Mononuclear cell (primary cell): ENCODE results near the gene CADPS2. TPM values are rescaled to one million over a fixed set of nuclear protein-coding genes. Genes with fewer than 3 reads are reported as not detected.

Experiments used
- H3K27me3 ChIP-seq: 2 replicates; pipeline ENCODE4 v1.6.0; 2011; ENCODE audit warnings: low read length, control low read depth; ENCODE audit not compliant: insufficient read depth
- H3K4me1 ChIP-seq: 2 replicates; pipeline ENCODE4 v1.5.1; 2011; ENCODE audit warnings: mild to moderate bottlenecking, low read length, control low read depth; ENCODE audit not compliant: insufficient read depth
- H3K4me3 ChIP-seq: 2 replicates; pipeline ENCODE4 v1.5.1; 2011; ENCODE audit warnings: mild to moderate bottlenecking, low read length, moderate library complexity
- H3K9me3 ChIP-seq: 2 replicates; pipeline ENCODE4 v1.5.1; 2011; ENCODE audit warnings: low read depth, mild to moderate bottlenecking, control low read depth, low read length
- total RNA-seq: library from RNA; depleted of rRNA; stranded (reverse); fragments of >200 nt; gene quantifications from one replicate; pipeline ENCODE4 v1.2.3, GENCODE V29; 2012

Gene CADPS2
- total RNA-seq, 1 donor: not detected

DNA sequence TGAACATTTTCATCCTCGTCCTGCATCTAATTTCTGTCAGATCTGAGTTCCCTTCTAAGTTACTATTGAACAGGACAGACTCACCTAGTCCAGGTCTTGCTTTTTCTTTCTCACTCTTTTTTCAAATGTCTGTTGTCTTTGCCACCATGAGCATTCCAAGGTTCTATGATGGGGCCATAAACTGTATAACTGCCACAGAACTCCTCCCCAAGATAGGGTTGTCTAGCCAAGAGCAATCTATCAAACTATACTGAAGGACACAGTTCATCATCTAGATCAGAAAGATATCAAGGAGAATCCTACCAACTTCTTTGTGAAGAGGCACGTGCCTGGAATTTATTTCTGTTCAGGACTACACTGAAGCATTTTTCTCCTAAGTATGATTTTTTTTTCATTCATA lies 531.6 kb downstream of the CADPS2 start:
- no peaks in the 10 kb centered on the region for H3K27me3 ChIP-seq
- no peaks in the 10 kb centered on the region for H3K4me1 ChIP-seq

GRCh38 chr7:122352454-122352853 lies 533.8 kb downstream of the CADPS2 start:
- Histone ChIP-seq H3K4me3 (no peak overlapping the region), H3K27me3 (no peaks in the 10 kb centered on the region), H3K9me3 (no peaks in the 10 kb centered on the region), H3K4me1 (no peaks in the 10 kb centered on the region)

More for the DNA sequence above, 531.6 kb downstream of the CADPS2 start:
- H3K4me3 ChIP-seq: no peak overlapping the region
- no peaks in the 10 kb centered on the region for H3K9me3 ChIP-seq

DNA sequence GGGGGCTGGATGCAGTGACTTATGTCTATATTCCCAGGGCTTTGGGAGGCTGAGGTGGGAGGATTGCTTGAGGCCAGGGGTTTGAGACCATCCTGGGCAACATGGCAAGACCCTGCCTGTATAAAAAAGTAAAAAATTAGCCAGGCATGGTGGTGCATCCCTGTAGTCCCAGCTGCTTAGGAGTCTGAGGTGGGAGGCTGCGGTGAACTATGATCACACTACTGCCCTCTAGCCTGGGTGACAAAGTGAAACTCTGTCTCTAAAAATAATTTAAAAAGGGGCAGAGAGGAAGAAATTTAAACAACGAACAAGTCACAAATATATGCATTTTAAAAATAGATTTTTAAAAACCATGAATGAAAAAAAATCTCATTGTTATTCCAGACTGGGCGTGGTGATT lies 535.6 kb downstream of the CADPS2 start:
- H3K4me1 ChIP-seq: no peaks in the 10 kb centered on the region
- H3K27me3 ChIP-seq: no peaks in the 10 kb centered on the region
- no peak overlapping the region for H3K4me3 ChIP-seq
- no peaks in the 10 kb centered on the region for H3K9me3 ChIP-seq

GRCh38 chr7:122344303-122344620 lies 542.0 kb downstream of the CADPS2 start:
- no peaks in the 10 kb centered on the region for H3K4me1 ChIP-seq
- H3K27me3 ChIP-seq: no peaks in the 10 kb centered on the region
- no peak overlapping the region for H3K4me3 ChIP-seq
- no peaks in the 10 kb centered on the region for H3K9me3 ChIP-seq

GRCh38 chr7:122343601-122344302 lies 542.5 kb downstream of the CADPS2 start:
- no peak overlapping the region for H3K4me3 ChIP-seq
- no peaks in the 10 kb centered on the region for H3K27me3 ChIP-seq
- H3K9me3 ChIP-seq: no peaks in the 10 kb centered on the region
- no peaks in the 10 kb centered on the region for H3K4me1 ChIP-seq

DNA sequence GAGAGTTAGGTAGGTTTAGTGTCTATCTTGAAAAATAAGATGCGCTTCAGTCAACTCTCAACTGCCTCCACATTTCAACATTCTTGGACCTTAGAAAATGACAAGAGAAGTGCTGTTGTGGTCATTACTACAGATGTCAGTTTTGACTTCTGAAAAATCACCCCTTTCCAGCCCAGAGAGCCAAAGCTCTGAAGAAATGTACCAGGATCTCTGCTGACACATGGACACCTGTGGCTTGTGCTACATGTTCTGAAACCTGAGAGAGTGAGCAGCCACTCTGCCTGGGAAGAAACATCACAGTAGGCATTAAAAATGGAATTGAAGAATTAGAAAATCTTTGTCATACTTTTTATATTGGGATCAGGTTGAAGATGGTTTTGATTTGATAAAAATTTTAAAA lies 545.8 kb downstream of the CADPS2 start:
- Histone ChIP-seq H3K4me1 (no peaks in the 10 kb centered on the region), H3K27me3 (no peaks in the 10 kb centered on the region), H3K4me3 (no peak overlapping the region), H3K9me3 (no peaks in the 10 kb centered on the region)

GRCh38 chr7:122339145-122339904 lies 546.9 kb downstream of the CADPS2 start:
- no peaks in the 10 kb centered on the region for H3K4me1 ChIP-seq
- H3K4me3 ChIP-seq: no peak overlapping the region
- H3K27me3 ChIP-seq: no peaks in the 10 kb centered on the region
- no peaks in the 10 kb centered on the region for H3K9me3 ChIP-seq

DNA sequence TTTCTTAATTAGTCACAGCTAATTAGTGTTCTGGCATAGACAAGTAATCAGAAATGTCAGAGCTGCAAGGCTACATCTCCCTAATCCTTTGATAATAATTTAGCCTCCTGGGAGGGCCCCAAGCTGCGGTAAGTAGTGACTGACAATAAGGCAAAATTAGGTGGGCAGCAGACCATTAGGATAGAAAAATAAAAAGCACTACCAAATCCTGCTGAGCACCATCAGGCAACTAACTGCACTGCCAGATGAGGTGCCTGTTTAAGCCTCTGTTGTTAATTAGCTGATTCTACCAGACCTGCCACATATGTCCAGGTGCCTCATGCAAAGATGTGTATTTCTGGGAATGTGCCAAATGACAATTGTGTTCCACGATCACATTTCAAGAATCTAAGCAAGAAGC lies 549.2 kb downstream of the CADPS2 start:
- no peaks in the 10 kb centered on the region for H3K27me3 ChIP-seq
- no peaks in the 10 kb centered on the region for H3K9me3 ChIP-seq
- no peak overlapping the region for H3K4me3 ChIP-seq
- no peaks in the 10 kb centered on the region for H3K4me1 ChIP-seq

GRCh38 chr7:122329145-122329802 lies 557.0 kb downstream of the CADPS2 start:
- Histone ChIP-seq H3K9me3 (no peaks in the 10 kb centered on the region), H3K4me3 (no peak overlapping the region), H3K4me1 (no peaks in the 10 kb centered on the region), H3K27me3 (no peaks in the 10 kb centered on the region)

DNA sequence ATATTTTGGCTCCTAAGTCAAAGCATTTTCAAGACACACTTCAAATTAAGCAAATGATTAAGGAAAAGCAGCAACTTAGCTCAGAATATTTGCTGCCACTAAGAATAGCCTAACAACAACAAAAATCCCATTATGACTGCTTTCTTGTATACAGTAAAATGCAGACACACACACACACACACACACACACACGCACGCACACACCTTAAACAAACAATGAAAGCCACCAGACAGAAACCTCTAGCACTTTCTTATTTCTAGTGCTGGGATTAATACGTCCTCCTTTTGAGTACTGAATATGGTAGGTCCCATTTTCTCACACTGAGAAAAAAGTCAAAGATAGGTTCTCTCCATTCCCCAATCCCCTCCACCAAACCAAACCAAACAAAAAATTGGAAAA lies 558.3 kb downstream of the CADPS2 start:
- no peak overlapping the region for H3K4me3 ChIP-seq
- H3K27me3 ChIP-seq: no peaks in the 10 kb centered on the region
- H3K9me3 ChIP-seq: no peaks in the 10 kb centered on the region
- H3K4me1 ChIP-seq: no peaks in the 10 kb centered on the region

DNA sequence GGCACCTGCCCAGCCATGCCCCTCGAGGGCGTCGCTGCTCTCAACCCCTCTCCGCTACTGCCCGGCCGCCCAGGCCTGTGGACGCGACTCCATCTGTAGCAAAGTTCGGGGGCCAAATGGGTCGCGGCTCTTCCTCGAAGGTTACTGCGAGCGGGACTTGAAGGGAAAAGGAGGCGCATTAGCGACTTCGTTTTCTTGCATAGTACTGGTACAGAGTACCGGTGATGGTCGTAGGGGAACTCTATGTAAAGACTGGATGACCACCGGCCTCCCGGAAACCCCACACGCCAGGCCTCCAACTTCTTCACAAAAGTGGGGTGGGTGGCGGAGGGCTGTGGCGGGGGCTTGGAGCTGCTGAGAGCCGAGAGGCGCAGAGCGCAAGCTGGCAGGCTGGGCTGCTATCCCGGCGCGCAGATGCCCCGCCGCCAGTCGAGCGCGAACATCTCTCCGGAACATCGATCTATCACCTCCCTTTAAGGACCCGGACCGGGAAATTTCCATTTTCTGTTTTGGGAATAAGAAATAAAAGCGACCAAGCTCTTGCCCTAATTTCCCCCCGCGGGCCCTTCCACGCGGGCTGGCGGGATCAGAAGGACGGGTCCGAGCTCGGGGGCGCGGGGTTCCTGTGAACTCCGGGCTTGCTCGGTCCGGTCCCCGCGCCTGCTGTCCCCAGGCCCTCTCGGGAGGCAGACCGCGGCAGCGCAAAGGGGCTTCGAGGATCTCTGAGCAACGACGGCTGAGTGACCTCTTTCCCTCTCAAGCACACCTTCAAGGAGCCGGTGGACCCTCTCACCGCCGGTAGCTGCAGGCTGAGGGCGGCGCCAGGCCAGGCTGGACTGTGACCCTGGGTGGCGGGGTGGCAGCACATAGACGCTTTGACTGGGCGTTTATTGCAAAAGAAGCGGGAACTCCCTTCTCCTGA lies 569.5 kb downstream of the CADPS2 start:
- peaks cover 69% of the 10 kb centered on the region for H3K27me3 ChIP-seq
- H3K4me3 ChIP-seq: no peak overlapping the region
- no peaks in the 10 kb centered on the region for H3K9me3 ChIP-seq
- H3K4me1 ChIP-seq: no peaks in the 10 kb centered on the region

DNA sequence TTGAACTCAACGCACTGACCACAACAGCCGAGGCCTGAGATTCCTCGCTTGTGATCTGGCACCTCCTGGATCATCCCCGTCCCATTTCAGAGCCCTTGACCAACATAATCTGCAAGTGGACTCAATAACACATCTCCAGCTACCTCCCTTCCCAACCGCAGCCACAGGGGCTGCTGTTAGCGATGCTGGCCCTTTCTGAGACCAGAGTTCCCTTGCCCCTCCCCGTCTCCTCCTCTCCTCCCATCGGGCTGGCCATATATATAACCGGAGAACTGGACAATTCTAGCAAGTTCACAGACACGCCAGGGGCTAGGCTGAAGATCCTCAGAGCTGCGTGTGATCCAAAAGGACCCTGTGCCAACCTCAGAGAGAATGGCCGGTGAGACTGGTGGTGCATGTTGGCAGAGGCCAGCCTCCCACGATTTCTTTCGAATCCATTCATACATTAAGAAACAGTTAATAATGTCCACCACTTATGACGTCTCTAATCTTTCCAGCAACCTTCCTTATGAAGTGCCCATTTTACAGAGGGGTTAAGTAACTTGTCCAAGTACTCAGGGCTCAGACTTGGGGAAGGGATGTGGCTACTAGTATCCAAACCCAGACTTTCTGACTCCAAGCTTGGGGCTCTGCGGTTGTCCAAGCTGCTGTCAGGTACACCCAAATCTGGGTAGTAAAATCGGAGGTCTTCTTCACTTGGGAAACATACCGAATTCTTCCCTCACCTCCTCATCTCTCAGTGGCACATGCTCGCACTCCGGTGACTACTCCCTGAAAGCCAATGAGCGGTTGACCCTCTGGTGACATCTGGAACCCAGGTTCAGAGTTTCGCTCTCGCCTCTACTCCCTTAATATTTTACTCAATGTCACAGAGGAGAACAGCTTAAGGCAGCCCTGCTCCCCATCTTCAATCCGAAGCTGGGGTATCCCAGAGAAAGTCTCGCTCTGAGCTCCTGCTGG lies 570.5 kb downstream of the CADPS2 start:
- Histone ChIP-seq H3K4me1 (no peaks in the 10 kb centered on the region), H3K27me3 (peaks cover 79% of the 10 kb centered on the region), H3K9me3 (no peaks in the 10 kb centered on the region), H3K4me3 (no peak overlapping the region)

DNA sequence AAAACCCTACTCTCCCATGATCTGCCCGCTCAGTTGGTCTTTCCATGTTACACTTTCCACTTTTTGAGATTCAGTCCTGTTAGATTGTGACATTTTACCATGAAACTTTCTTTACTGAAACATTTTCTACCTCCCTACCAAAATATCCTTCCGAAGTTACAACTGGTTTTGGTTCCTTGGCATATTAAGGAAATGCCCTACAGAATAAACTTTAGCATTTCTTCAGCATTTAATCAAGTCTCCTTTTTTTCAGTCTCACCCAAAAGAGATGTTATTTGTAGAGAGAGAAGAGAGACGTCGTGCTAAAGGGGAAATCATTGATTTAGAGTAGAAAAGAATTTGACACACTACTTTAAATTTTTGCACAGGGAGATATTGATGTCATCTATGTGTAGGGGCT lies 572.0 kb downstream of the CADPS2 start:
- Histone ChIP-seq H3K4me1 (no peaks in the 10 kb centered on the region), H3K4me3 (no peak overlapping the region), H3K27me3 (peaks cover 94% of the 10 kb centered on the region), H3K9me3 (no peaks in the 10 kb centered on the region)

- no peaks in the 10 kb centered on the region for H3K9me3 ChIP-seq
- H3K4me3 ChIP-seq: no peak overlapping the region
- H3K4me1 ChIP-seq: no peaks in the 10 kb centered on the region
- H3K27me3 ChIP-seq: peaks cover 99% of the 10 kb centered on the region
Observed at GRCh38 chr7:122312789-122313188, 573.5 kb downstream of the CADPS2 start.
